ENCODE results near the gene GCGR.

The GCGR gene

DNA sequence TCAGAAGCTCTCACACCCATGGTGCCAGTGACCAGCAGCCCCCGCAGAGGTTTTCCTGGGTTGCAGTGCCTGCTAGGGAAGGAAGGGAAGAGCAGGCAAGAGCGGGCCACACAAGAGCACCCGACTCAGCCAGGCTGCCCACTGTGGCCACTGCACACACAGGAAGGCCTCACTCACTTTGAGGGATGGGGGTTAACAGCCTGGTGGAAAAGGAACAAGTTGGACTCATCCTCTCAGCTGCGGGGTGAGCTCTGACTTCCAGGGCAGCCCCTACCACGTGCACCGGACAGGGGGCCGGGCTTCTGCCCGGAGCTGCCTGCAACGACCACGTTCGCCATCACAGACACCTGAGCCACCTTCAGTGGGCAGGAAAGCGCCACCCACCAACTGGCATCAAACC, 48.3 kb downstream of the GCGR start:
- no peak for DNase-seq

DNA sequence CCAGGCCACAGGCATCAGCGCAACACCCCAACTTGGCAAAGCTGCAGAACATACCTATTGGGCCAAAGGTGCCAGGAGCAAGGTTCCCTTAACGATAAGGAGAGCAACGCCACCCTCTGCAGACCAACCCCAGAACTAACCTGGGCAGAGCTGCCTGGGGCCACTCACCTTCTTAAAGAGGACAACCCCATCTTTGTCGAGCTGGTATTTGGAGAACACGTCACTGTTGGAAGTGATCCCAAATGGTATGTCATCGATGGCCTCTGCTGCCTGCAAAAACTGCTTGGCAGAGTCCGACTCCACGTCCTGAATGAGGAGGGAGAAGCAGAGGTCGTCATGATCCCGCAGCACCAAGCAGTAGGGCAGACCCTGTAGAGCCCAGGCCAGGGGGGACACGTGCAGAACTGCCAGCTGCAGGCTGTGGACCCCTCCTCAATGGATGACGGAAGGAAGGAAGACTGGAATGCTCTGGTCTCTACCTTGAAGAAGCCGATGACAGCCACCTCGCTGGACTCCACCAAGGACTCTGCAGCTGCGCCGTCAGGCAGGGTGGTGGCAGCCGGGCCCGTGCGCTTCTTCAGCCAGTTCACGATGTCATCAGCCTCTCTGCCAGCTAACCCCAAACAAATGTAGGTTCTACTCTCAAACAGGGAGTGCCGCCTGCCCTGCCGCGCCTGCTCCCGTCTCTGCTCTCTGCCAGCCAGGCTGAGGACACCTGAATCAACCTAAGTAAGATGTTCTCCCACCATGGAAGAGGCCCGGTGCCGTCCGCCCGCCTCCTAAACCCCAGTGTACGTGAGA, 51.2 kb downstream of the GCGR start:
- DNase-seq, result no peak

- DNase-seq, result no peak
Observed at GRCh38 chr17:81858170-81858966, 54.4 kb downstream of the GCGR start.

DNA sequence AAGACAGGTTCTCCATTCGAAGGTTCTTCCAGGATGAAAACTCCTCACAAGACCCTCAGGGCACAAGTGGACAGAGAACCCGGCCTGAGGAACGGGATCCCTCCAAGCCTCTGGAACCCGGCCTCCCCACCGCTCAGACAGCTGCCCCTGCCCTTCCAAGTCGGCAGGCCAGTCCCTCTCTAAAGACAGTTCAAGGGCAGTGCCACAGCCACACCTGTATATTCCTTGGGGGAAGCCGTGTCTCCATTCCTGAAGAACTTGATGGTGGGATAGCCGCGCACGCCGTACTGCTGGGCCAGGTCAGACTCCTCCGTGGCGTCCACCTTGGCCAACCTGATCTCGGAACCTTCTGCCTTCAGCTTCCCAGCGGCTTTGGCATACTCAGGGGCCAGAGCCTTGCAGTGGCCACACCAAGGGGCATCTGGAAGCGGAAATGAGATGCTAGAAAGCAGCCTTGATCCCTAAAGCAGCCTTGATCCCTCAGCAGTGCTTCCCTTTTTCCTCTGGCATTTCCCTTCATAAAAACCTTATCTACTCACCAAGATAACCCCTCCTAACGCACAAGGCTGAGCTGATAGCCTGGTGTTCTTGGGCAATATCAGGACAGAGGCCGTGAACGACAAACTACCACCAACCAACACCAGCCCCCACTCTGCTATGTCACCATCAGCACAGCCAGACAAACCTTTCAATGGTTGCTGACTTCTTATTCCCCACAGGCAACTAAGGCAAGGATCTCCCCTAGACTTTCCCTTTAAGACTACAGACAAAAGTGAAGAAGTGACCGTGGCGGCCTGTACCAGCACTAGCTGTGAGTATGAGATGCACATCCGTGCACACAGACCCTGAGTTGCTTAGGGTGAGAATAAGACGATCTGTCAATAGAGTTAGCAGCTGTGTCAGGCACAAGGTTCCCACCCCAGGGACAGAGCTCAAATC, 55.3 kb downstream of the GCGR start:
- DNase-seq, result no peak

GRCh38 chr17:81859906-81860755, 56.2 kb downstream of the GCGR start, which contains the start of gene P4HB:
TSS of gene P4HB (minus strand) at chr17:81860535. CDS start at chr17:81860471, 64 bp downstream.
- no peak for DNase-seq

- peak; percentile 100 for DNase-seq
Observed at GRCh38 chr17:81860756-81861568, 57.0 kb downstream of the GCGR start.

DNA sequence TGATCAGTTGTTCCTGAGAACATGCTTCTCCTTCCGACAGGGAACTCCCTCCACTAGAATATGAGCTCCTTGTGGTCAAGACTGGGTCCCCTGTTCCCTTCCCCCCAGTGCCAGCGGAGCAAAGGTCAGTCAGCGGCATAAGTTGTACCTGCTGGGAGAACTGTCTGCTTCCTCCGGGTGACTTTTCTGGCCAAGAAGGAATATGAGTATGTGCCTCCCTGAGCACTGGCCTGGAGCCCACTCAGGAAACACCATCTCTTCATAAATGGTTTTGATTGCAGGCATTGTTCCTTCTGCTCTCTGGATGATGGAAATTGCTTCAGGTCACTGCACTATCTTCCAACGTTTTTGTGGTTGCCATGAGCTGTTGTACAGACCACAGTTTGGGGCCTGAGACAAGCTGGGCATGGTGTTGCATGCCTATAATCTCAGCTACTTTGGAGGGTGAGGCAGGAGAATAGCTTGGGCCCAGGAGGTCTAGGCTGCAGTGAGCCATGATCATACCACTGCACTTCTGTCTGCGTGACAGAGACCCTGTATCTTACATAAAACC, 59.2 kb downstream of the GCGR start:
- DNase-seq, result no peak
